Natural killer cell (primary cell): ENCODE results near the gene INPP5A. TPM values are rescaled to one million over a fixed set of nuclear protein-coding genes. Genes with fewer than 3 reads are reported as not detected.

Source experiments
- ATAC-seq, 3 donors: fragments of 150-1000 bp in 2 of 3; fragments of 200-7000 bp in 1 of 3; cut with Tn5 transposase; 1 replicate in 1 of 3; 2 replicates in 2 of 3; pipeline ENCODE4 v1.10.0; 2021; ENCODE audit warnings: mild to moderate bottlenecking in 2 of 3, moderate library complexity in 2 of 3
- DNase-seq, 2 donors: peaks; one replicate each; pipeline versions ENCODE4 v3.0.0 to v3.0.0-alpha.2; 2013 to 2021; ENCODE audit warnings: mixed read lengths in 1 of 2
- H3K27ac ChIP-seq: one replicate; pipeline ENCODE4 v1.5.1; 2013; ENCODE audit warnings: mild to moderate bottlenecking, low read length
- H3K27me3 ChIP-seq: one replicate; pipeline ENCODE4 v1.6.1; 2013; ENCODE audit warnings: low read length; ENCODE audit not compliant: control insufficient read depth, insufficient read depth
- H3K36me3 ChIP-seq: one replicate; pipeline ENCODE4 v1.6.1; 2013; ENCODE audit warnings: low read length; ENCODE audit not compliant: control insufficient read depth, insufficient read depth
- H3K4me1 ChIP-seq: one replicate; pipeline ENCODE4 v1.6.1; 2013; ENCODE audit warnings: low read length; ENCODE audit not compliant: control insufficient read depth, insufficient read depth
- H3K4me3 ChIP-seq: one replicate; pipeline ENCODE4 v1.5.1; 2013; ENCODE audit warnings: low read length
- H3K9me3 ChIP-seq: one replicate; pipeline ENCODE4 v1.6.1; 2013; ENCODE audit warnings: low read length; ENCODE audit not compliant: control insufficient read depth, insufficient read depth
- H3K27ac Mint-ChIP-seq, 2 donors: one replicate each; pipeline ENCODE4 v1.8.0; 2022; ENCODE audit warnings: mild to moderate bottlenecking in 2 of 2, mixed read lengths in 2 of 2, moderate library complexity in 1 of 2
- H3K27me3 Mint-ChIP-seq, 2 donors: one replicate each; pipeline ENCODE4 v1.8.0; 2022; ENCODE audit warnings: low read depth in 2 of 2, mixed read lengths in 2 of 2
- H3K36me3 Mint-ChIP-seq: one replicate; pipeline ENCODE4 v1.8.0; 2022; ENCODE audit warnings: mixed read lengths
- H3K4me1 Mint-ChIP-seq, 2 donors: one replicate each; pipeline ENCODE4 v1.8.0; 2022; ENCODE audit warnings: mixed read lengths in 2 of 2
- H3K4me3 Mint-ChIP-seq: one replicate; pipeline ENCODE4 v1.8.0; 2022; ENCODE audit warnings: mild to moderate bottlenecking, moderate library complexity, mixed read lengths
- H3K9me3 Mint-ChIP-seq, 2 donors: one replicate each; pipeline ENCODE4 v1.8.0; 2022; ENCODE audit warnings: mixed read lengths in 2 of 2
- CTCF ChIP-seq: fragments of 200-600 bp; IDR thresholded peaks from one replicate; pipeline ENCODE4 v1.8.0; 2022; ENCODE audit warnings: antibody characterized with exemption
- WGBS: methylation state at CpG from one replicate; pipeline ENCODE4 v1.1.7; 2013; ENCODE audit warnings: missing lambda C conversion rate; ENCODE audit not compliant: insufficient coverage; 5-methylcytosine and 5-hydroxymethylcytosine counted together
- intact Hi-C: fragments of 100-400 bp; cut with micrococcal nuclease; formaldehyde crosslinking; loops from one replicate; pipeline ENCODE4 v1.14.2; 2022
- total RNA-seq, 4 donors: library from RNA; stranded (reverse); fragments of 120-200 nt in 1 of 4; gene quantifications; one replicate each; pipeline versions ENCODE4 v1.2.3 to v1.2.4, GENCODE V29; 2013 to 2022

The INPP5A gene
- total RNA-seq, 3 donors from 2014 or later (not counting 1 experiment from before 2014, with no cell fraction given): 12.6 to 38.6 (median 18.6) TPM

- Histone ChIP-seq H3K27me3 (no peaks in the 10 kb centered on the region), H3K27ac (no peak overlapping the region), H3K36me3 (no peaks in the 10 kb centered on the region), H3K4me1 (no peaks in the 10 kb centered on the region), H3K4me3 (no peak overlapping the region), H3K9me3 (no peaks in the 10 kb centered on the region)
- Mint-ChIP-seq H3K4me1 (peaks cover 0 to 11% of the 10 kb centered on the region in 2 donors), H3K27ac (no peak overlapping the region), H3K9me3 (no peaks in the 10 kb centered on the region), H3K36me3 (no peaks in the 10 kb centered on the region), H3K4me3 (no peak overlapping the region), H3K27me3 (peaks cover 0 to 6% of the 10 kb centered on the region in 2 donors)
- ATAC-seq (no peak), DNase-seq (no peak)
- no peak for TF ChIP-seq CTCF
- 86% methylated on average over 14 of the region's 14 CpGs for WGBS
- intact Hi-C loops: no loop called here
These were observed 27.9 kb upstream of the INPP5A start for GRCh38 chr10:132509506-132510173.

GRCh38 chr10:132510174-132510611 is 27.4 kb upstream of the INPP5A start:
- intact Hi-C loops: no loop called here
- Histone ChIP-seq H3K4me1 (no peaks in the 10 kb centered on the region), H3K27me3 (no peaks in the 10 kb centered on the region), H3K9me3 (no peaks in the 10 kb centered on the region), H3K4me3 (no peak overlapping the region), H3K36me3 (no peaks in the 10 kb centered on the region), H3K27ac (no peak overlapping the region)
- no peak for DNase-seq
- no peak for TF ChIP-seq CTCF
- 91% methylated on average over 15 of the region's 15 CpGs for WGBS
- H3K4me3 Mint-ChIP-seq: no peak overlapping the region
- peaks cover 0 to 11% of the 10 kb centered on the region in 2 donors for H3K4me1 Mint-ChIP-seq
- H3K27me3 Mint-ChIP-seq: peaks cover 0 to 6% of the 10 kb centered on the region in 2 donors
- no peak overlapping the region for H3K27ac Mint-ChIP-seq
- ATAC-seq: no peak
- H3K9me3 Mint-ChIP-seq: no peaks in the 10 kb centered on the region
- H3K36me3 Mint-ChIP-seq: no peaks in the 10 kb centered on the region

GRCh38 chr10:132511121-132512051 is 26.2 kb upstream of the INPP5A start:
- intact Hi-C loops: no loop called here
- no peak for DNase-seq
- H3K27ac Mint-ChIP-seq: peak overlapping the region in 1 of 2 donors; percentile 4
- H3K27ac ChIP-seq: no peak overlapping the region
- H3K4me1 ChIP-seq: peaks cover 6% of the 10 kb centered on the region
- no peaks in the 10 kb centered on the region for H3K9me3 ChIP-seq
- no peak overlapping the region for H3K4me3 ChIP-seq
- no peaks in the 10 kb centered on the region for H3K27me3 ChIP-seq
- peak in 2 of 3 donors; percentile 17 to 63 for ATAC-seq
- H3K4me3 Mint-ChIP-seq: no peak overlapping the region
- peaks cover 0 to 6% of the 10 kb centered on the region in 2 donors for H3K27me3 Mint-ChIP-seq
- H3K9me3 Mint-ChIP-seq: no peaks in the 10 kb centered on the region
- no peaks in the 10 kb centered on the region for H3K36me3 ChIP-seq
- no peaks in the 10 kb centered on the region for H3K36me3 Mint-ChIP-seq
- peaks cover 0 to 11% of the 10 kb centered on the region in 2 donors for H3K4me1 Mint-ChIP-seq
- WGBS: 89% methylated on average over 20 of the region's 23 CpGs
- TF ChIP-seq CTCF: no peak
